B cell (primary cell): ENCODE measurements around the gene CFAP251. TPM values are rescaled to one million over a fixed set of nuclear protein-coding genes. Genes with fewer than 3 reads are reported as not detected.

Source experiments
- ATAC-seq: fragments of 200-7000 bp; cut with Tn5 transposase; one replicate; pipeline ENCODE4 v1.10.0; 2021; ENCODE audit warnings: low read depth, mild to moderate bottlenecking, moderate number of reproducible peaks, moderate library complexity
- CTCF ChIA-PET: fragments of 350-600 bp; sonication (Branson Sonifier 250); formaldehyde crosslinking; loops from one replicate; lab custom pipeline; 2021; ENCODE audit warnings: antibody characterized with exemption, inconsistent platforms; lab: Charles Lee
- POLR2A ChIA-PET: fragments of 350-600 bp; sonication (Branson Sonifier 250); formaldehyde crosslinking; loops from one replicate; lab custom pipeline; 2021; ENCODE audit warnings: antibody characterized with exemption; lab: Charles Lee
- DNase-seq: peaks from one replicate; pipeline ENCODE4 v3.0.0; 2013
- H2AFZ ChIP-seq: 2 replicates; pipeline ENCODE4 v1.6.1; 2012; ENCODE audit warnings: mild to moderate bottlenecking, low read depth, low read length; ENCODE audit not compliant: insufficient read depth, poor library complexity, severe bottlenecking
- H3K27ac ChIP-seq, 2 donors: 1 replicate in 1 of 2; 2 replicates in 1 of 2; pipeline ENCODE4 v1.5.1; 2012 to 2013; ENCODE audit warnings: low read length in 2 of 2, mild to moderate bottlenecking in 2 of 2, moderate library complexity in 1 of 2
- H3K27me3 ChIP-seq, 4 experiments: fragments of 200-600 bp in 1 of 4; sonication (generic) in 1 of 4; replicated peaks in 1 of 4; 1 replicate in 2 of 4; 2 replicates in 2 of 4; pipeline versions ENCODE4 v1.6.1 to v1.7.0; 2013 to 2016; ENCODE audit warnings: low read length in 3 of 4, mild to moderate bottlenecking in 2 of 4, mixed read lengths in 1 of 4, moderate library complexity in 1 of 4; ENCODE audit not compliant: insufficient read depth in 4 of 4, control insufficient read depth in 3 of 4; ENCODE audit errors: control extremely low read depth in 1 of 4
- H3K36me3 ChIP-seq, 2 experiments: replicated peaks in 1 of 2; 1 replicate in 1 of 2; 2 replicates in 1 of 2; pipeline versions ENCODE4 v1.6.1 to v1.7.1; 2013; ENCODE audit warnings: low read length in 1 of 2; ENCODE audit not compliant: insufficient read depth in 2 of 2, control insufficient read depth in 1 of 2; ENCODE audit errors: control extremely low read depth in 1 of 2, extremely low read depth in 1 of 2
- H3K4me1 ChIP-seq, 2 donors: fragments of 200-600 bp in 1 of 2; sonication (generic) in 1 of 2; 1 replicate in 1 of 2; 2 replicates in 1 of 2; pipeline versions ENCODE4 v1.5.1 to v1.6.1; 2013 to 2017; ENCODE audit warnings: low read length in 2 of 2; ENCODE audit not compliant: control insufficient read depth in 2 of 2, insufficient read depth in 2 of 2
- H3K4me2 ChIP-seq: replicated peaks from 2 replicates; pipeline ENCODE3; 2012; ENCODE audit warnings: mild to moderate bottlenecking, low read depth, low read length; ENCODE audit not compliant: poor library complexity, severe bottlenecking
- H3K4me3 ChIP-seq, 5 experiments: fragments of 200-600 bp in 1 of 5; sonication (generic) in 1 of 5; 1 replicate in 3 of 5; 2 replicates in 2 of 5; pipeline versions ENCODE4 v1.5.1 to v1.7.0; 2011 to 2016; ENCODE audit warnings: low read length in 4 of 5, mild to moderate bottlenecking in 4 of 5, low read depth in 2 of 5, control low read depth in 1 of 5, moderate library complexity in 1 of 5; ENCODE audit not compliant: insufficient read depth in 1 of 5; ENCODE audit errors: control extremely low read depth in 1 of 5, extremely low read depth in 1 of 5
- H3K79me2 ChIP-seq: fragments of 200-600 bp; sonication (generic); one replicate; pipeline ENCODE4 v1.6.0; 2016; ENCODE audit warnings: low read length; ENCODE audit not compliant: control insufficient read depth, insufficient read depth
- H3K9ac ChIP-seq: fragments of 200-600 bp; sonication (generic); 2 replicates; pipeline ENCODE4 v1.6.1; 2017; ENCODE audit warnings: mild to moderate bottlenecking, low read length, moderate library complexity
- H3K9me3 ChIP-seq, 3 donors: one replicate each; pipeline versions ENCODE4 v1.6.1 to v1.7.1; 2013; ENCODE audit warnings: low read length in 2 of 3; ENCODE audit not compliant: control insufficient read depth in 2 of 3, insufficient read depth in 1 of 3; ENCODE audit errors: control extremely low read depth in 1 of 3
- H4K20me1 ChIP-seq: 2 replicates; pipeline ENCODE4 v1.6.0; 2012; ENCODE audit warnings: mild to moderate bottlenecking, low read length; ENCODE audit not compliant: insufficient read depth, control insufficient read depth, poor library complexity, severe bottlenecking
- H3K27ac Mint-ChIP-seq: one replicate; pipeline ENCODE4 v1.8.0; 2021; ENCODE audit warnings: mixed read lengths
- H3K27me3 Mint-ChIP-seq: one replicate; pipeline ENCODE4 v1.8.0; 2021; ENCODE audit warnings: mixed read lengths
- H3K4me1 Mint-ChIP-seq: one replicate; pipeline ENCODE4 v1.8.0; 2021; ENCODE audit warnings: mixed read lengths
- H3K4me3 Mint-ChIP-seq: one replicate; pipeline ENCODE4 v1.8.0; 2021; ENCODE audit warnings: mixed read lengths
- H3K9me3 Mint-ChIP-seq: one replicate; pipeline ENCODE4 v1.8.0; 2022; ENCODE audit warnings: mixed read lengths; ENCODE audit not compliant: insufficient read depth
- EZH2 ChIP-seq: IDR thresholded peaks from 2 replicates; pipeline ENCODE4 v1.6.1; 2012; ENCODE audit warnings: borderline replicate concordance, low read depth, mild to moderate bottlenecking, moderate library complexity, low read length; ENCODE audit not compliant: insufficient read depth, poor library complexity, severe bottlenecking
- WGBS: methylation state at CpG from one replicate; pipeline ENCODE4 v1.1.5; 2013; ENCODE audit warnings: missing lambda C conversion rate; ENCODE audit not compliant: insufficient coverage; 5-methylcytosine and 5-hydroxymethylcytosine counted together
- intact Hi-C: fragments of 100-400 bp; cut with micrococcal nuclease; formaldehyde crosslinking; loops from one replicate; pipeline ENCODE4 v1.10.0; 2022
- polyA plus RNA-seq: library from polyadenylated mRNA; depleted of rRNA; stranded (reverse); fragments of >200 nt; gene quantifications from 2 replicates; pipeline ENCODE4 v1.2.3, GENCODE V29; 2012
- total RNA-seq, 2 donors: library from RNA; stranded (reverse); fragments of 120-200 nt in 1 of 2; gene quantifications; 1 replicate in 1 of 2; 2 replicates in 1 of 2; pipeline versions ENCODE4 v1.2.3 to v1.2.4, GENCODE V29; 2013 to 2022
- TF ChIP-seq, protein P1 (sequence below): fragments of 200-600 bp; IDR thresholded peaks from one replicate; pipeline ENCODE4 v1.8.0; 2022; ENCODE audit warnings: antibody characterized with exemption, mild to moderate bottlenecking

Gene CFAP251
- total and polyA plus RNA-seq, 2 donors (not counting 1 experiment from before 2014, with no cell fraction given), result 0.22 to 1.6 TPM

DNA sequence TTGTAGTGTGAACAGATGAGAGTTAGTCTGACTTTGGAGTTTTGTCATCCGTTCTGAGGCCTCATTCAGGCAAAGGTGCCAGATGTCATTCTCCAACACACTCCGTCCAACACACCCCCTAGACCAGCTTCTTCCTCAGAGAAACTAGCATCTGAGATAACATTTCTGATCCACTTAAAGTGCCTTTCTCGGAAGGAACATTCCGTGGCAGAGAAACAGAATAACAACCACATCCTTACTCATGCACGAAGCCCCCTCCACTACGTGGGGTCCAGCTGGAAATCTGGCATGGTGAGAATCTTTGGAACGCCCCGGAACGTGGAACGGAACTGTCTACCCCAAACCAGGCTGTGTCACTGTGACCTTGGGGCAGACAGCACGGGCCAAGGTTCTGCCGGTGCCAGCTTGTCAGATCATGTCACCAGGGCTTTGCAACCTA, 86.3 kb downstream of the CFAP251 start:
- H3K27ac ChIP-seq, result peak overlapping the region; percentile 77 to 80
- no peaks in the 10 kb centered on the region for H4K20me1 ChIP-seq
- Mint-ChIP-seq H3K4me1 (peaks cover 79% of the 10 kb centered on the region), H3K9me3 (no peaks in the 10 kb centered on the region), H3K4me3 (peak overlapping the region; percentile 79), H3K27me3 (no peaks in the 10 kb centered on the region), H3K27ac (peak overlapping the region; percentile 93)
- peaks cover 16% of the 10 kb centered on the region for H3K79me2 ChIP-seq
- ATAC-seq (peak; percentile 16), DNase-seq (no peak)
- H3K27me3 ChIP-seq, result no peaks in the 10 kb centered on the region
- H3K4me3 ChIP-seq, result peak overlapping the region in 2 of 5 experiments; percentile 26 to 44
- peak overlapping the region; percentile 80 for H3K4me2 ChIP-seq
- TF ChIP-seq EZH2, result no peak
- TF ChIP-seq, protein P1, sequence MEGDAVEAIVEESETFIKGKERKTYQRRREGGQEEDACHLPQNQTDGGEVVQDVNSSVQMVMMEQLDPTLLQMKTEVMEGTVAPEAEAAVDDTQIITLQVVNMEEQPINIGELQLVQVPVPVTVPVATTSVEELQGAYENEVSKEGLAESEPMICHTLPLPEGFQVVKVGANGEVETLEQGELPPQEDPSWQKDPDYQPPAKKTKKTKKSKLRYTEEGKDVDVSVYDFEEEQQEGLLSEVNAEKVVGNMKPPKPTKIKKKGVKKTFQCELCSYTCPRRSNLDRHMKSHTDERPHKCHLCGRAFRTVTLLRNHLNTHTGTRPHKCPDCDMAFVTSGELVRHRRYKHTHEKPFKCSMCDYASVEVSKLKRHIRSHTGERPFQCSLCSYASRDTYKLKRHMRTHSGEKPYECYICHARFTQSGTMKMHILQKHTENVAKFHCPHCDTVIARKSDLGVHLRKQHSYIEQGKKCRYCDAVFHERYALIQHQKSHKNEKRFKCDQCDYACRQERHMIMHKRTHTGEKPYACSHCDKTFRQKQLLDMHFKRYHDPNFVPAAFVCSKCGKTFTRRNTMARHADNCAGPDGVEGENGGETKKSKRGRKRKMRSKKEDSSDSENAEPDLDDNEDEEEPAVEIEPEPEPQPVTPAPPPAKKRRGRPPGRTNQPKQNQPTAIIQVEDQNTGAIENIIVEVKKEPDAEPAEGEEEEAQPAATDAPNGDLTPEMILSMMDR, result no peak
- H2AFZ ChIP-seq, result peak overlapping the region; percentile 54
- intact Hi-C loops, result loop anchor here (1.0 kb wide), 4 partner anchors 12 to 86 kb away; partner anchors contain the start of gene CFAP251
- 20% methylated on average over 7 of the region's 12 CpGs for WGBS
- peaks cover 76 to 83% of the 10 kb centered on the region in 2 donors for H3K4me1 ChIP-seq
- POLR2A ChIA-PET, result interaction anchor here (0.6 to 4.8 kb wide), 12 partner anchors 9 to 235 kb away, joined by 3 to 48 read pairs (median 4); partner anchors contain the start of gene BCL7A
- CTCF ChIA-PET, result interaction anchor here (0.8 to 3.4 kb wide), 11 partner anchors 12 to 210 kb away, joined by 3 to 24 read pairs (median 4); partner anchors contain the start of genes BCL7A, CFAP251 and RHOF
- no peaks in the 10 kb centered on the region for H3K36me3 ChIP-seq
- H3K9ac ChIP-seq, result peak overlapping the region; percentile 58
- H3K9me3 ChIP-seq, result peaks cover 0 to 3% (median under 1%) of the 10 kb centered on the region in 3 donors

DNA sequence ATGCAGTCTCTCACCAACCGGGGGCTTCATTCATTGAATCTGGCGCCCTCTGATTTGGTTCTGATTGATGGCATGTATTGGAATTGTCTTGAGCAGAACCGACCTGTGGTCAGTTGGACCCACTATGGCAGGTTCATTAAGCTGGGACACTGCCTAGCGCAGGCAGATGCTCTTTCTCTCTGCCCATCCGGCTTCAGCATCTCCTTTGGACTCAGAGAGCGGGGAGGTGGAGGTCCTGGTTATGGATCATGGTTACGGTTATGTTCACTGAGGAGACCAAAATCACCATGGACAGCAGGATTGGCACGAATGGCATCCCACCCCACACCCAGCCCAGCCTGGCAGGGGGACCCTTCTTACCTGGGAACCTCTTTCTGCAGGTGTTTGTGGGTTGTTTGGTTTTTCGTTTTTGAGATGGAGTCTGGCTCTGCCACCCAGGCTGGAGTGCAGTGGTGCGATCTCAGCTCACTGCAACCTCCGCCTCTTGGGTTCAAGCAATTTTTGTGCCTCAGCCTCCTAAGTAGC, 86.9 kb downstream of the CFAP251 start:
- no peaks in the 10 kb centered on the region for H3K9me3 Mint-ChIP-seq
- no peak for ATAC-seq
- Histone ChIP-seq H3K79me2 (peaks cover 16% of the 10 kb centered on the region), H3K4me3 (peak overlapping the region in 2 of 5 experiments; percentile 0 to 44), H3K9me3 (no peaks in the 10 kb centered on the region), H2AFZ (no peak overlapping the region), H4K20me1 (no peaks in the 10 kb centered on the region), H3K36me3 (no peaks in the 10 kb centered on the region), H3K4me1 (peaks cover 82 to 89% of the 10 kb centered on the region in 2 donors), H3K27me3 (no peaks in the 10 kb centered on the region), H3K27ac (peak overlapping the region; percentile 77 to 80), H3K9ac (peak overlapping the region; percentile 58), H3K4me2 (peak overlapping the region; percentile 80)
- 52% methylated on average over 8 of the region's 11 CpGs for WGBS
- peak; percentile 31 for DNase-seq
- CTCF ChIA-PET, result interaction anchor here (1.0 to 3.4 kb wide), 12 partner anchors 13 to 211 kb away, joined by 3 to 24 read pairs (median 4); partner anchors contain the start of genes BCL7A, CFAP251 and RHOF
- intact Hi-C loops, result no loop called here
- no peaks in the 10 kb centered on the region for H3K27me3 Mint-ChIP-seq
- POLR2A ChIA-PET, result interaction anchor here (0.6 to 4.8 kb wide), 13 partner anchors 10 to 1440 kb away, joined by 3 to 48 read pairs (median 5); partner anchors contain the start of genes BCL7A and CFAP251
- H3K27ac Mint-ChIP-seq, result peak overlapping the region; percentile 93
- peak overlapping the region; percentile 79 for H3K4me3 Mint-ChIP-seq
- TF ChIP-seq EZH2, result no peak
- TF ChIP-seq, protein P1, result no peak
- peaks cover 83% of the 10 kb centered on the region for H3K4me1 Mint-ChIP-seq
